ENCODE results near the gene CRACR2A.

GRCh38 chr12:3631759-3632158 lies 121.2 kb downstream of the CRACR2A start:
- TF ChIP-seq CTCF (IDR thresholded peaks at IDR 0.05) (no peak), POLR2A (IDR thresholded peaks at IDR 0.05) (no peak)

Data from right lobe of liver (tissue), 4 donors.